ENCODE measurements around the gene PADI6. TPM values are rescaled to one million over a fixed set of nuclear protein-coding genes. Genes with fewer than 3 reads are reported as not detected.

PADI6 gene
- total RNA-seq, 1 donor from 2014 or later: not detected

DNA sequence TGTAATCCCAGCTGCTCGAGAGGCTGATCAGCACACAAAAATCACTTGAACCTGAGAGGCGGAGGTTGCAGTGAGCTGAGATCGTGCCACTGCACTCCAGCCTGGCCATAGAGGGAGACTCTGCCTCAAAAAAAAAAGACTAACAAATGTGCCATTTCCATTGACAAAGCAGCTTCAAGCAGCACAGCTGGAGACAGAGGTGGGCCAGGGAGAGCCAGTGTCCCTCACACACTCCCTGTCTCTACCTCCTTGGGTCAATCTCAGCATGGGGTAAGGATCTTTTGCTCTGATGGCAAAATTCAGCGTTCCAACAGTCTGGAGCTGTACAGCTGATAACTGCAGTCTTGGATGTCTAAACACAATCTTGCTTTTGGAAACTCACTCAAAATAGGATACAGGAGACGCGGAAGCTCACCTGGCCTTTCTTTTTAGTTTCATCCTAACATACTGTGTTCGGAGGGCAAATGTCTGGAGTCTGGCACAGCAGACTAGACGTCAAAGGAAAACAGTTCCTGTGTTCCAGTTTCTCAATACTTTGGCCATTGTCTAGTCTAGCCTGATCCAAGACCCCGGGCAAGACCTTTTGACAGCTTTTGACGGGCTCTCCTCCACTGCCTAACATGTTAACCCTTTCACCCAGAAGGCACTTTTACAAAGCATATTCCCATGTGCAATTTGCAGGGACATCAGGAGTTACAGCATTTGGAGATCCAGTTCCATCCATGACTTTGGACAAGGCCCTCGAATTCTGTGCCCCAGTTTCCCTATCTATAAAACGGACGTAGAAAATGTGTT lies 64.6 kb downstream of the PADI6 start:
- Histone ChIP-seq H3K27ac (peak overlapping the region; percentile 63 to 73), H3K9me3 (no peaks in the 10 kb centered on the region), H3K36me3 (peaks cover 0 to 6% of the 10 kb centered on the region in 2 donors), H3K27me3 (no peaks in the 10 kb centered on the region), H3K4me3 (peak overlapping the region; percentile 75 to 88), H3K4me1 (peaks cover 6 to 8% of the 10 kb centered on the region in 2 donors)
- intact Hi-C loops (cut with DNase I): loop anchor here (5.0 kb wide), 1 partner anchor 171 kb away; no protein-coding TSS in a partner anchor
- DNase-seq (ENCODE audit: low spot score in 2 of 2): no peak
- TF ChIP-seq, protein P1, sequence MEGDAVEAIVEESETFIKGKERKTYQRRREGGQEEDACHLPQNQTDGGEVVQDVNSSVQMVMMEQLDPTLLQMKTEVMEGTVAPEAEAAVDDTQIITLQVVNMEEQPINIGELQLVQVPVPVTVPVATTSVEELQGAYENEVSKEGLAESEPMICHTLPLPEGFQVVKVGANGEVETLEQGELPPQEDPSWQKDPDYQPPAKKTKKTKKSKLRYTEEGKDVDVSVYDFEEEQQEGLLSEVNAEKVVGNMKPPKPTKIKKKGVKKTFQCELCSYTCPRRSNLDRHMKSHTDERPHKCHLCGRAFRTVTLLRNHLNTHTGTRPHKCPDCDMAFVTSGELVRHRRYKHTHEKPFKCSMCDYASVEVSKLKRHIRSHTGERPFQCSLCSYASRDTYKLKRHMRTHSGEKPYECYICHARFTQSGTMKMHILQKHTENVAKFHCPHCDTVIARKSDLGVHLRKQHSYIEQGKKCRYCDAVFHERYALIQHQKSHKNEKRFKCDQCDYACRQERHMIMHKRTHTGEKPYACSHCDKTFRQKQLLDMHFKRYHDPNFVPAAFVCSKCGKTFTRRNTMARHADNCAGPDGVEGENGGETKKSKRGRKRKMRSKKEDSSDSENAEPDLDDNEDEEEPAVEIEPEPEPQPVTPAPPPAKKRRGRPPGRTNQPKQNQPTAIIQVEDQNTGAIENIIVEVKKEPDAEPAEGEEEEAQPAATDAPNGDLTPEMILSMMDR (IDR thresholded peaks at IDR 0.05): no peak

DNA sequence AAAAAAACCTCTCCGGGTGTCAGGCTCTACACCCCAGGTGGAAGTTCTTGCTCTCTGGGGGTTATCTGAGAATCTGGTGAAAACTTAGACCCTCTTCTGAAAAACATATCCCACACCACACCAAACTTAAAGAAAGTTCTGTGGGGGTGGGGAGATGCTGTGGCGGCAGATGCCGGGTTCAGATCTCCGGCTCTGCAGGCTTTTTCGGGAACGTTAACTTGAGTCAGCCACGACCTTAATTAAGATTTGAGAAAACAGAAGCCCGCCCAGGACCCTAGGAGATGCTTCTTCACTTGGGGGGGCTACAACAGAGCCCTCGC lies 65.2 kb downstream of the PADI6 start:
- DNase-seq (ENCODE audit: low spot score in 2 of 2): no peak
- no peaks in the 10 kb centered on the region for H3K27me3 ChIP-seq
- intact Hi-C loops (cut with DNase I): loop anchor here (5.0 kb wide), 1 partner anchor 170 kb away; no protein-coding TSS in a partner anchor
- H3K9me3 ChIP-seq: no peaks in the 10 kb centered on the region
- peaks cover 0 to 6% of the 10 kb centered on the region in 2 donors for H3K36me3 ChIP-seq
- TF ChIP-seq, protein P1 (IDR thresholded peaks at IDR 0.05): no peak
- peak overlapping the region; percentile 75 to 88 for H3K4me3 ChIP-seq
- H3K27ac ChIP-seq: peak overlapping the region; percentile 63 to 73
- H3K4me1 ChIP-seq: peaks cover 6 to 8% of the 10 kb centered on the region in 2 donors

DNA sequence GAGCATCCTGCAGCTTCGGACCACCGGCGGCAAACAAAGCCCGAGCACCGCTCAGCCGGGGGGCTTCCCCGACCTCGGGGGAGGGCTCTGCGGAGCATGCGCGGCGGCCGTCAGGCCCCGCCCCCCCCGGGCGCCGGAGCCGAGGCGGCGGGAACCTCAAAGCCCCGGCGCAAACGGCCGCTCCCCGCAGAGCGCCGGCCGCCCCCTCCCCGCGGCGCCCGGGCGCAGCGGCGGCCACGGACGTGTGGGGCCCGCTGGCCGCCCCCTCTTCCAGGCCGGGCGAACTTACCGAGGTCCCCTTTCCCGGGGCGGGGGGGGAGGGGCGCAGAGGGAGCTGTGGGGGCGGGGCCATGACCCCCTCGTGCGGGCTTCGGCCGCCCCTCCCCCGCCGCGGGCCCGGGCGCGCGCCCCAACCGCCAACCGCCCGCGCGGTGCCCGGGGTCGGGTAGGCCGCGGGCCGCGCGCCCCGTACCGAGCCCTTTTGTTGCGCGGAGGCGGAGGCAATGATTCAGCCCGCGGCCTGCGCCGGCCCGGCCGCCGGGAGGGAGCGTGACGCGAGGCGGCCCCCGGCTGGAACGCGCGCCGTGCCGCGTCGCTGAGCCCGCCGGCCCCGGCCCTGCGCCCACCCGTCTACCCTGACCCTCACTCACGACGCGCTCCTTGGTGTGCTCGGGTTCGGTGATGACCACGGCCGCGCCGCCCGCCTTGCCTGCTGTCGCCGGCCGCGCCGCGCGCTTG lies 65.8 kb downstream of the PADI6 start:
- peak overlapping the region; percentile 75 to 88 for H3K4me3 ChIP-seq
- no peaks in the 10 kb centered on the region for H3K27me3 ChIP-seq
- peak overlapping the region; percentile 63 to 73 for H3K27ac ChIP-seq
- TF ChIP-seq, protein P1 (IDR thresholded peaks at IDR 0.05): no peak
- no peaks in the 10 kb centered on the region for H3K9me3 ChIP-seq
- peaks cover 6 to 8% of the 10 kb centered on the region in 2 donors for H3K4me1 ChIP-seq
- peaks cover 0 to 6% of the 10 kb centered on the region in 2 donors for H3K36me3 ChIP-seq
- DNase-seq (ENCODE audit: low spot score in 2 of 2): no peak
- intact Hi-C loops (cut with DNase I): loop anchor here (5.0 kb wide), 1 partner anchor 170 kb away; no protein-coding TSS in a partner anchor

DNA sequence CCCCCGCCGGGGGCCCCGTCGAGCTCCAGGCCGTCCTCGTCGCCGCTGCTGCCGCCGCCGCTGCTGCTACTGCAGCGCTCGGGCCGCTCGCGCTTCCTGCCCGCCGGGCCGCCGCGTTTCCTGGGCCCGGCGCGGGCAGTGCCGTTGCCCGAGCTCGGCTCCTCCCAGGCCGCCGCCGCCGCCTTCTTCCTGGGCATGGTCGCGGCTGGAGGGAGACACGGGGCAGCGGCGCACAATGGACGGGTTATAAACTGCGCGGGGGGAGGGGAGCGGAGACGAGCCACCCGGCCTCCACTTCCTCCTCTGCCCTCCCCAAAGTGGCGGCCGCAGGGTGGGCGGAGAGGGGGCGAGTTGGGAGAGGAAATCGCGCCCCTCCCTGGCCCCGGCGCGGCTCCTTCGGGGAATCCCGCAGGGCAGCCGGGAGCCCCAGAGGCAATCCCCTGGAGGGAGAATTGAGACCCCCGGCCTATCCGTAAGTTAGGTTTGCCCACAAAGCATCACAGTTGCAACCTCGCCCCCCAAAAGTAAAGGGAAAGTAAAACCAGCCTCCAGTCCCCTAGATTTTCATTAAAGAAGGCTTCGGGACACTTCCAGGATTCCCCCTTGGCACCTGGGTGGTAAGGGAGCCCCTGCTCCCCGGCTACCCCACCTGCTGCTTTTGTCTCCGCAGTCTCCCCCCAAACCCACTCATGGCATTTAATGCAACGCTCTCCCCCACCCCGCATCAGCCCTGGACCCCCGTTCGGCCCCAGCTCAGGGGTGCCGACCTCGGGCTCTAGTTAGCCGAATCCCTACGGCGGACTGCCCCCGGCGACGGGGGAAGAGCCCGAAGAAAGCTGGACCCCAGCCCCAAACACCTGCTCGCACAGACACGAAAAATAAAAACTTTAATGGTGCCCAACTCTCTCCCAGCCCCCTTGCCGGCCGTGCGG lies 66.6 kb downstream of the PADI6 start:
- DNase-seq (ENCODE audit: low spot score in 2 of 2): peak in 1 of 2 donors; percentile 75
- H3K27me3 ChIP-seq: no peaks in the 10 kb centered on the region
- intact Hi-C loops (cut with DNase I): loop anchor here (1.0 to 5.0 kb wide), 2 partner anchors 18 to 169 kb away; no protein-coding TSS in a partner anchor

More for the DNA sequence above, 66.6 kb downstream of the PADI6 start:
- Histone ChIP-seq H3K9me3 (no peaks in the 10 kb centered on the region), H3K36me3 (peaks cover 0 to 3% of the 10 kb centered on the region in 2 donors), H3K27ac (peak overlapping the region; percentile 5 to 73), H3K4me3 (peak overlapping the region; percentile 75 to 88), H3K4me1 (peaks cover 6 to 8% of the 10 kb centered on the region in 2 donors)
- TF ChIP-seq, protein P1 (IDR thresholded peaks at IDR 0.05): no peak
